Stomach (tissue), 9 donors: ENCODE data around the gene ABCB8. TPM values are rescaled to one million over a fixed set of nuclear protein-coding genes. Genes with fewer than 3 reads are reported as not detected.

ENCODE experiments used
- DNase-seq, 2 donors: peaks; one replicate each; pipeline versions ENCODE4 v3.0.0 to v3.0.0-alpha.2; 2013 to 2019
- H3K27ac ChIP-seq, 5 donors: fragments of 200-600 bp in 4 of 5; sonication (generic) in 4 of 5; one replicate each; pipeline ENCODE4 v1.5.1; 2013 to 2019; ENCODE audit warnings: mild to moderate bottlenecking in 1 of 5, moderate library complexity in 1 of 5
- H3K27me3 ChIP-seq, 3 donors: fragments of 200-600 bp; sonication (generic); one replicate each; pipeline ENCODE4 v1.5.1; 2017 to 2019; ENCODE audit warnings: mixed run types in 1 of 3
- H3K36me3 ChIP-seq, 4 donors: fragments of 200-600 bp; sonication (generic); 1 replicate in 3 of 4; 2 replicates in 1 of 4; pipeline ENCODE4 v1.5.1; 2016 to 2019
- H3K4me1 ChIP-seq, 4 donors: fragments of 200-600 bp; sonication (generic); one replicate each; pipeline ENCODE4 v1.5.1; 2016 to 2019
- H3K4me3 ChIP-seq, 4 donors: fragments of 200-600 bp; sonication (generic) in 3 of 4; one replicate each; pipeline ENCODE4 v1.5.1; 2016 to 2019; ENCODE audit warnings: mild to moderate bottlenecking in 1 of 4
- H3K9me3 ChIP-seq, 4 donors: fragments of 200-600 bp; sonication (generic); one replicate each; pipeline ENCODE4 v1.5.1; 2016 to 2019
- CTCF ChIP-seq, 7 experiments: fragments of 450-650 bp in 4 of 7; fragments of 200-600 bp in 3 of 7; sonication (generic) in 3 of 7; IDR thresholded peaks; one replicate each; pipeline ENCODE4 v1.5.1; 2016 to 2019; ENCODE audit warnings: antibody characterized with exemption in 7 of 7, control low read depth in 2 of 7, mild to moderate bottlenecking in 1 of 7
- EP300 ChIP-seq: sonication (generic); formaldehyde crosslinking; IDR thresholded peaks from one replicate; pipeline ENCODE4 v1.6.1; 2017; ENCODE audit warnings: antibody characterized with exemption
- POLR2A ChIP-seq, 4 donors: fragments of 450-650 bp; IDR thresholded peaks; one replicate each; pipeline ENCODE4 v1.6.1; 2016; ENCODE audit warnings: antibody characterized with exemption in 4 of 4, control low read depth in 2 of 4, mild to moderate bottlenecking in 1 of 4, moderate library complexity in 1 of 4
- POLR2AphosphoS5 ChIP-seq, 3 donors: sonication (generic); formaldehyde crosslinking; IDR thresholded peaks; one replicate each; pipeline ENCODE4 v1.6.1; 2016; ENCODE audit warnings: antibody characterized with exemption in 3 of 3
- WGBS, 5 donors: extraction: QIAGEN DNeasy Blood & Tissue Kit in 3 of 5; methylation state at CpG; one replicate each; pipeline versions ENCODE4 v1.1.5 to v1.1.7; 2013 to 2018; 5-methylcytosine and 5-hydroxymethylcytosine counted together
- intact Hi-C: fragments of 100-400 bp; cut with DNase I; formaldehyde crosslinking; loops from one replicate; pipeline ENCODE4 v1.15.1; 2023; ENCODE audit warnings: low total_unique reads
- polyA plus RNA-seq, 3 donors: library from polyadenylated mRNA; stranded (reverse); fragments of 200-250 nt; gene quantifications; one replicate each; pipeline ENCODE4 v1.2.3, GENCODE V29; 2013
- total RNA-seq, 5 donors: library from RNA; depleted of rRNA; stranded (reverse); fragments of >200 nt; gene quantifications; one replicate each; pipeline versions ENCODE4 v1.1.0 to v1.2.3, GENCODE V29; 2014 to 2016
- donor health status: healthy with polysubstance abuse.
- donor health status: Bipolar disorder and iron deficiency.
- donor health status: healthy.

Gene ABCB8
- total and polyA plus RNA-seq, 8 donors, result 9.5 to 57.2 (median 19.4) TPM

GRCh38 chr7:151035902-151036301, 7.7 kb downstream of the ABCB8 start:
- intact Hi-C loops, result no loop called here
- H3K36me3 ChIP-seq, result peaks cover 18 to 67% (median 57%) of the 10 kb centered on the region in 4 donors
- H3K4me3 ChIP-seq, result no peak overlapping the region
- H3K4me1 ChIP-seq, result peaks cover 12 to 28% (median 22%) of the 10 kb centered on the region in 4 donors
- no peaks in the 10 kb centered on the region for H3K9me3 ChIP-seq
- no peak overlapping the region for H3K27ac ChIP-seq
- DNase-seq, result no peak
- TF ChIP-seq CTCF (IDR thresholded peaks at IDR 0.05) (no peak), POLR2A (IDR thresholded peaks at IDR 0.05) (no peak), POLR2AphosphoS5 (IDR thresholded peaks at IDR 0.05) (no peak), EP300 (no peak)
- no peaks in the 10 kb centered on the region for H3K27me3 ChIP-seq
- WGBS, 5 donors, result 91 to 95% (median 94%) methylated on average over 12 to 17 of the region's 17 CpGs

- peak; percentile 72 to 80 for DNase-seq
- intact Hi-C loops, result no loop called here
- no peak overlapping the region for H3K4me3 ChIP-seq
- H3K36me3 ChIP-seq, result peaks cover 22 to 75% (median 61%) of the 10 kb centered on the region in 4 donors
- no peaks in the 10 kb centered on the region for H3K9me3 ChIP-seq
- WGBS, 5 donors, result 40 to 51% (median 44%) methylated on average over 9 to 12 of the region's 12 CpGs
- TF ChIP-seq POLR2AphosphoS5 (IDR thresholded peaks at IDR 0.05) (peak in 2 of 3 donors; percentile 22 to 59), CTCF (IDR thresholded peaks at IDR 0.05) (no peak)
- H3K27ac ChIP-seq, result peak overlapping the region in 3 of 5 donors; percentile 38 to 75 (median 50)
- H3K4me1 ChIP-seq, result peaks cover 12 to 22% (median 17%) of the 10 kb centered on the region in 4 donors
- H3K27me3 ChIP-seq, result no peaks in the 10 kb centered on the region
Observed at GRCh38 chr7:151038951-151039849, 10.9 kb downstream of the ABCB8 start.

GRCh38 chr7:151039850-151040548, 11.7 kb downstream of the ABCB8 start:
- peaks cover 20 to 75% (median 61%) of the 10 kb centered on the region in 4 donors for H3K36me3 ChIP-seq
- WGBS, 5 donors, result 61 to 67% (median 63%) methylated on average over 15 to 18 of the region's 18 CpGs
- H3K27me3 ChIP-seq, result no peaks in the 10 kb centered on the region

More at GRCh38 chr7:151039850-151040548, 11.7 kb downstream of the ABCB8 start:
- Histone ChIP-seq H3K9me3 (no peaks in the 10 kb centered on the region), H3K4me3 (no peak overlapping the region), H3K4me1 (peaks cover 12 to 22% (median 17%) of the 10 kb centered on the region in 4 donors), H3K27ac (peak overlapping the region in 1 of 5 donors; percentile 75)
- TF ChIP-seq EP300 (no peak), POLR2A (IDR thresholded peaks at IDR 0.05) (no peak), POLR2AphosphoS5 (IDR thresholded peaks at IDR 0.05) (no peak), CTCF (IDR thresholded peaks at IDR 0.05) (no peak)
- DNase-seq, result no peak
- intact Hi-C loops, result no loop called here
